Activated T-cell treated with anti-CD3 and anti-CD28 coated beads for 1 hour (primary cell): ENCODE measurements around the gene DLG2.
"Not testable (repeated sequence)": the region's sequence is repeated elsewhere in the genome, so short reads cannot be mapped to it uniquely, and the experiment has no call there.

Experiments
- DNase-seq: peaks from one replicate; pipeline ENCODE4 v3.0.0-alpha.2; 2020; ENCODE audit warnings: low read depth

DLG2 gene

GRCh38 chr11:85444479-85444878 is 182.7 kb downstream of the DLG2 start:
- no peak for DNase-seq

GRCh38 chr11:85440273-85440672 is 186.9 kb downstream of the DLG2 start:
- DNase-seq: no peak

- no peak for DNase-seq
These were observed 188.8 kb downstream of the DLG2 start for GRCh38 chr11:85438328-85438727.

GRCh38 chr11:85431319-85431718 is 195.8 kb downstream of the DLG2 start:
- no peak for DNase-seq

GRCh38 chr11:85423794-85424193 is 203.3 kb downstream of the DLG2 start:
- no peak for DNase-seq

- no peak for DNase-seq
These were observed 203.8 kb downstream of the DLG2 start for GRCh38 chr11:85423316-85423715.

- DNase-seq: no peak
These were observed 213.0 kb downstream of the DLG2 start for GRCh38 chr11:85414175-85414574.

- no peak for DNase-seq
These were observed 219.5 kb downstream of the DLG2 start for GRCh38 chr11:85407648-85408047.

GRCh38 chr11:85406841-85407240 is 220.3 kb downstream of the DLG2 start:
- DNase-seq: no peak

GRCh38 chr11:85406316-85406715 is 220.8 kb downstream of the DLG2 start:
- no peak for DNase-seq

- DNase-seq: not testable (repeated sequence)
These were observed 231.6 kb downstream of the DLG2 start for GRCh38 chr11:85395515-85396055.

- no peak for DNase-seq
These were observed 232.9 kb downstream of the DLG2 start for GRCh38 chr11:85394283-85394682.

- DNase-seq: no peak
These were observed 236.0 kb downstream of the DLG2 start for GRCh38 chr11:85391141-85391540.

GRCh38 chr11:85385547-85385946 is 241.6 kb downstream of the DLG2 start:
- no peak for DNase-seq

- DNase-seq: no peak
These were observed 242.0 kb downstream of the DLG2 start for GRCh38 chr11:85385111-85385510.

- DNase-seq: no peak
These were observed 248.1 kb downstream of the DLG2 start for GRCh38 chr11:85379066-85379465.

GRCh38 chr11:85377901-85378300 is 249.2 kb downstream of the DLG2 start:
- DNase-seq: no peak

GRCh38 chr11:85359859-85360258 is 267.3 kb downstream of the DLG2 start:
- DNase-seq: no peak

- DNase-seq: no peak
These were observed 271.2 kb downstream of the DLG2 start for GRCh38 chr11:85355921-85356320.

GRCh38 chr11:85349539-85349938 is 277.6 kb downstream of the DLG2 start:
- not testable (repeated sequence) for DNase-seq

- no peak for DNase-seq
These were observed 278.2 kb downstream of the DLG2 start for GRCh38 chr11:85348945-85349344.

GRCh38 chr11:85347291-85347690 is 279.9 kb downstream of the DLG2 start:
- DNase-seq: no peak

- DNase-seq: no peak
These were observed 280.7 kb downstream of the DLG2 start for GRCh38 chr11:85346484-85346883.

- not testable (repeated sequence) for DNase-seq
These were observed 286.3 kb downstream of the DLG2 start for GRCh38 chr11:85340846-85341245.

- no peak for DNase-seq
These were observed 308.6 kb downstream of the DLG2 start for GRCh38 chr11:85318573-85318972.
